Measurements from ENCODE around the gene ENC1.

GRCh38 chr5:74628359-74628758 lies 12.2 kb downstream of the ENC1 start:
- no peak for TF ChIP-seq CTCF (conservative IDR thresholded peaks at IDR 0.05; ENCODE audit: low read depth, low read length)
- no peak for TF ChIP-seq EZH2phosphoT487 (IDR thresholded peaks at IDR 0.05; ENCODE audit: borderline replicate concordance, low read length)
- no peak for TF ChIP-seq EZH2 (IDR thresholded peaks at IDR 0.05; ENCODE audit: low read length, unreplicated experiment)
